Vagina (tissue), 2 donors: Measurements from ENCODE around the gene TNIK.

Experiments
- POLR2A ChIP-seq, 2 donors: fragments of 450-650 bp; IDR thresholded peaks; one replicate each; pipeline ENCODE4 v1.6.1; 2017; ENCODE audit warnings: antibody characterized with exemption in 2 of 2, mild to moderate bottlenecking in 2 of 2, moderate library complexity in 2 of 2
- POLR2AphosphoS5 ChIP-seq, 2 donors: sonication (generic); formaldehyde crosslinking; IDR thresholded peaks; one replicate each; pipeline ENCODE4 v1.9.0; 2017; ENCODE audit warnings: antibody characterized with exemption in 2 of 2, mild to moderate bottlenecking in 2 of 2, low read depth in 1 of 2; ENCODE audit not compliant: insufficient read depth in 1 of 2
- TF ChIP-seq, protein P1 (sequence below), 3 experiments: fragments of 450-650 bp in 2 of 3; fragments of 200-600 bp in 1 of 3; sonication (generic) in 1 of 3; IDR thresholded peaks; one replicate each; pipeline ENCODE4 v1.5.1; 2017 to 2019; ENCODE audit warnings: antibody characterized with exemption in 3 of 3, mild to moderate bottlenecking in 2 of 3, moderate library complexity in 2 of 3

DNA sequence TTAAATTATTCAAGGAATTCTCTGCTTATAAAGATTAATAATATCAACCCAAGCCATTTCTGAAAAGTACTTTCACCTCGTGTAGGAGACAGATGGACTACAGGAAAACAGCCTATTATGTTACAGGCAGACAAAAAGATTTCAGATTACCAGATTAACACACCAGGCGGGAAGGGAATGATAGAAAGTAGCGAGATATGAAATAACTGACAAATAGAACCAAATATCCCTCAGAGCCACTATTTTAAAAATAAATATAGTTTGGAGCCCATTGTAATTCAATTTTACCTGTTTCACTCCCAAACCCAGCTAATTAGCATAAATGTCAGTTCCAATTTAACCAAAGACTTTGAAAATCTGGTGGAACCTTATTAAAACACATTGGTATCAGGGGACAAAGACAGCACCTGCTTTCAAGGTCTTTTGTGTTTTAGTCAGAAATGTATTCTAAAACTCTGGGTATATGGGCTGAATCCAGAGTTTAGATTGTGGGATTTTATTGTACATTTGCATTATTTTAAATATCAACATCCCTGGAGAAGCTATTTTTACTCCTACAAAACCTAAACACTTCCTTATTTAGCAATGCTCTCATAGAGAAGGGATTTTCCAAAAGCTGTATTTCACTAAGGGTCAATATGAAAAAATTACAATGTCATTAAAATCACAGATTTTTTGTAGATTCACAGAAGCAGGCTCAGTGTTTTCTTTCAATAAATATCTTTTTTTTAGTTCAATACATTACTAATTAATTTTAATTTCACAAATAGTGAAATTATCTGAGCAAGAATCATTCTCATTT lies 138.4 kb downstream of the TNIK start:
- TF ChIP-seq POLR2AphosphoS5 (IDR thresholded peaks at IDR 0.05; ENCODE audit: insufficient read depth in 1 of 2, low read depth in 1 of 2) (no peak), POLR2A (IDR thresholded peaks at IDR 0.05) (no peak)
- TF ChIP-seq, protein P1, sequence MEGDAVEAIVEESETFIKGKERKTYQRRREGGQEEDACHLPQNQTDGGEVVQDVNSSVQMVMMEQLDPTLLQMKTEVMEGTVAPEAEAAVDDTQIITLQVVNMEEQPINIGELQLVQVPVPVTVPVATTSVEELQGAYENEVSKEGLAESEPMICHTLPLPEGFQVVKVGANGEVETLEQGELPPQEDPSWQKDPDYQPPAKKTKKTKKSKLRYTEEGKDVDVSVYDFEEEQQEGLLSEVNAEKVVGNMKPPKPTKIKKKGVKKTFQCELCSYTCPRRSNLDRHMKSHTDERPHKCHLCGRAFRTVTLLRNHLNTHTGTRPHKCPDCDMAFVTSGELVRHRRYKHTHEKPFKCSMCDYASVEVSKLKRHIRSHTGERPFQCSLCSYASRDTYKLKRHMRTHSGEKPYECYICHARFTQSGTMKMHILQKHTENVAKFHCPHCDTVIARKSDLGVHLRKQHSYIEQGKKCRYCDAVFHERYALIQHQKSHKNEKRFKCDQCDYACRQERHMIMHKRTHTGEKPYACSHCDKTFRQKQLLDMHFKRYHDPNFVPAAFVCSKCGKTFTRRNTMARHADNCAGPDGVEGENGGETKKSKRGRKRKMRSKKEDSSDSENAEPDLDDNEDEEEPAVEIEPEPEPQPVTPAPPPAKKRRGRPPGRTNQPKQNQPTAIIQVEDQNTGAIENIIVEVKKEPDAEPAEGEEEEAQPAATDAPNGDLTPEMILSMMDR (IDR thresholded peaks at IDR 0.05), result no peak
